HG02840 (cell line): ENCODE results near the gene NAP1L1.

Source experiments
- ATAC-seq: cut with Tn5 transposase; IDR thresholded peaks from one replicate; pipeline ENCODE4 v1.9.1; 2021; ENCODE audit warnings: mild to moderate bottlenecking, moderate library complexity, moderate number of reproducible peaks; ENCODE audit not compliant: unreplicated experiment, low FRiP score

Gene NAP1L1

DNA sequence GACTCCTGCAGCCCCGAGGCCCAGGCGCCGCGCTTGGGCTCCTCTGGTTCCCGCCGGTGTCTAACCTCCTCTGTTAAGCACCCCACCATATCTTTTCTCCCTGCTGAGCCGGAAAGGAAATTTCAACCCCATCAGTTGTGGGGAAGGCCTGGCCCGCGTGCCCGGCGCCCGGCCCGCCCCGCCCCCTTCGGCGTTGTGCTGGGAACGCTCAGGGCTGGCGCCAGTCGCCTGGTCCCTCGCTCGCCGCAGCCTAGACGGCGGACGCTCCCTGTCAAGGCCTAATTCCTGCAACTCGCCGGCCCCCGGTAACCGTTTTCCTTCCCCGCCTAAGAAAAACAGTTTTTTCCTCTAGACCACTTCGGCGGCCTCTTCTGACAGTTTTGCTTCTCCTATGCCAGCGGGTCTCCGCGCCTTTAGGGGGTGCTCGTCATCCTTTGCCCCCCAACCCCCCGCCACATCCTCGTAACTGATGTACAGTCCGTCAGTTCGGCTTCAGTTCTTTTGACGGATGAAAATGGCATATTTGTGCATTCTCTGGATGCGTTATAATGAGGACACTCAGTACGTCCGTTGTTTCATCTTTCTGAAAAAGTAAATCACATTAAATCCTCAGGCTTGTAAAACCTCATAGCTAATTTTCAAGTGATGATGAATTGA lies 506 bp upstream of the NAP1L1 start:
- peak; percentile 60 for ATAC-seq

DNA sequence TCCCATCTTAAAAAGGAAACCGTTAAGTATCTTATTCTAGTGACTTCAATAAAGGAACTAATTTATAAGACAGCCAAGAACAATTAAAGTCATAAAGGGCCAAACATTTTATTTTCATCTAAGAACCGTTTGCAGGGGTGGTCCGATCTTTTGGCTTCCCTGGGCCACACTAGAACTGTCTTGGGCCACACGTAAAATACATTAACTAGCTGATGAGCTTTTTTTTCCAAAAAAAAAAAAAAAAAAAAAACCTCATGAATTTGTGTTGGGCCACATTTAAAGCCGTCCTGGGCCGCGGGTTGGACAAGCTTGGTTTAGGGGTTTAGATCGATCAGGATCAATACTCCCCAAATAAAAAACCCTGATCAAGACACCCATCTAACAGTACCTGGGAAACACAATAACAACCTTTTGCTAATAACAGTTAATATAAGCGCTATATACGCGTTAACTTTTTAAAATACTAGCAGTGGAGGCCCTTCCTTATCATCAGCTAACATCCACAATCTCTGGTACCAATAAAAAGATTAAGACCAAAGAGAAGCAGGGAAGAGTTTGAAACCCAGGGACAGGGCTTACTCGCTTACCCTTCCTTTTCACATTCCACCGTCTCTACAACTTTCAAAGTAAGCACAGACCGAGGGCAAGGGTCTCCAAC lies 1.1 kb downstream of the NAP1L1 start:
- no peak for ATAC-seq

DNA sequence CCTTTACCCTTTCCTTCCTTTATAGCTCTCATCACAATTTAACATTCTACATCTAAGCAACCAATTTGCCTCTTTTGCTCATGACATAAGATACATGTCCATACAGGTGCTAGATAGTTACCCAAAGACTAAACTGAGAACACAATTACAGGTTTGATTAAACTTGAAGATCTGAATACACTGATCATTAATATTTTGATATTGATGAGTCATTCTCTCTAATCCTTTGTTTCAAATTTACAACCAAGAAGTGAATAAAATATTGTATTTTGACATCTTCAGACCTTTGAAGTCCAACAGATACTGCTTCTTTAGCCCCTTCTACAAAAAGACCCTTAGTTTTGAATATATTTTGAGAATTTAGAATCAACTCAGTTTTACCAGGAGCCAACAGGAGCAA lies 2.6 kb downstream of the NAP1L1 start:
- no peak for ATAC-seq

DNA sequence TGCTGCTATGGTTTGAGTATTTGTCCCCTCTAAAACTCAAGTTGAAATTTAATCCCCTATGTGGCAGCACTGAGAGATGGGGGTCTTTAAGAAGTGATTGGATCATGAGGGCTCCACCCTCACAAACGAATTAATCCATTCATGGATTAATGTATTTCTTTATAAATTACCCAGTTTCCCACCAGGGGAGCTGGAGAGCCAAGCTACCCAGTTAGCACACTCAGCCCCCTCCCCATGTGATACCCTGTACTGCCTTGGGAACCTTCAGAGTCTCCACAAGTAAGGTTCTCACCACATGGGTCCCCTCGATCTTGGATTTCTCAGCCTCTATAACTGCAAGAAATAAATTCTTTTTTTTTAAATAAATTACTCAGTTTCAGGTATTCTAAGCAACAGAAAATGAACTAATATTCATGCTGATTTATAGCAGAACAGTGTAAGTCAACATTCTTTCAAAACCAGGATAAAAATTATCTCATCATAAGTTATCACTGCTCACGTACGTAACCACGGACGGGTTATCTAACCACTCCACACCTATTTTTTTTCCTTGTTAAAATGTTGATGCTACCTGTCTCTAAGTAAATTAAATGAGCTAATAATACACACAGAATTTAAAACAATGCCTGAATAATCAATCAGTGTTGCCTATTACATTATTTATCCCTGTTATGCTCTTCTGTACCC lies 3.6 kb downstream of the NAP1L1 start:
- no peak for ATAC-seq

DNA sequence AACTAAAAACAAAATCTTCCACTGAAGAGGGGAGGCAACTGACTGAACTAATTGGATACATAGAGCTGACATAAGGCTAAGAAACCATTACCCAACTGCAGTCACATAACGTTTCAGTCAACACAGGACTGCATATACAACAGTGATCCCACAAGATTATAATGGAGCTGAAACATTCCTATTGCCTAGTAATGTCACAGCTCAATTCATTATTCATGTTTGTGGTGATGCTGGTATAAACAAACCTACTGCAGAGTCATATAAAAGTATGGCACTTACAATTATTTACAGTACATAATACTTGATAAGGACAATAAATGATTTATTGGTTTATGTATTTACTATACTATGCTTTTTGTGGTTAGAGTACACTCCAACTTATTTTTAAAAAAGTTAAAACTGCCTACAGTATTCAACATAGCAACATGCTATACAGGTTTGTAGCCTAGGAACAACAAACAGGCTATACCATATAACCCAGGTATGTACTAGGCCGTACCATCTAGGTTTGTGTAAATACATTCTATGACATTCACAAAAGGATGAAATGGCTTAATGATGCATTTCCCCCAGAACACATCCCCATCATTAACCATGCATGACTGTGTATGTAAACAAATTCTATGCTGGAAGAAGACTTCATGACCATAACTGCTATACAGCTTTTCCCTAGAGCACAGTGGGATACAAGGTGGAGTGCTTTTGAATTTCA lies 4.3 kb downstream of the NAP1L1 start:
- no peak for ATAC-seq

DNA sequence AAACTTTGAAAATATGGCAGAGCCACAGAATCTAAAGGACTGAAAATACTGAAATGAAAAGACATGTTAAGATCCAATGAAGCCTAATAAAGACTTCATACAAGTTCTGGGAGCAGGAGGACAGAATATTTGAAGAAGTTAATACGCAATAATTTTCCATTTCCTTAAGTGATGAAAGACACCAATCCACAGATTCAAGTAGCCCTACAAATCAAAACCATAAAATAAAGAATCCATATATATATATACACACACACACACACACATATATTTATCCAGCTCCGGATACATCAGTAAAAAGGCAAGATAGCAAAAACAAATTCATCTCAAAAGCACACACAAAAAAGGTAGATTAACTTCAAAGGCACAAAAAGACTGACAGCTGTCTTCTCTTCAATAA lies 5.7 kb downstream of the NAP1L1 start:
- ATAC-seq, result no peak

DNA sequence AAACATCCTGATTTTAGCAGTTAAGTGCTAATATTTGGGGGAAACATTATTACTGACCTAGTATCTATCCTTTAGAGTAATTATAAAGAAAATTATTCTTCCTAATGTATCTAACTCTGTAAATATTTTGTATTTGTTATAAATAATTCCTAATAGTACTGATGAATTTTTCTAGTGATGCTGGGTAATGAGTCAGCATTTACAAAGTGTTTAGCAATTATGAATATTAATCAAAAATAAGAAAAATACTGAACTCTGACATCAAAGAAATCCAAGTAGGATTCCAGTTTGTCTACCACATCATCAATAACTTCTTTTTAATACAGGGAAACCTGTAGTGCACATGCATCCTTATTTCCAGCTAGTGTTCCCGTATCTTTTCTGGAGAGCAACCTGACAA lies 9.0 kb downstream of the NAP1L1 start:
- no peak for ATAC-seq

DNA sequence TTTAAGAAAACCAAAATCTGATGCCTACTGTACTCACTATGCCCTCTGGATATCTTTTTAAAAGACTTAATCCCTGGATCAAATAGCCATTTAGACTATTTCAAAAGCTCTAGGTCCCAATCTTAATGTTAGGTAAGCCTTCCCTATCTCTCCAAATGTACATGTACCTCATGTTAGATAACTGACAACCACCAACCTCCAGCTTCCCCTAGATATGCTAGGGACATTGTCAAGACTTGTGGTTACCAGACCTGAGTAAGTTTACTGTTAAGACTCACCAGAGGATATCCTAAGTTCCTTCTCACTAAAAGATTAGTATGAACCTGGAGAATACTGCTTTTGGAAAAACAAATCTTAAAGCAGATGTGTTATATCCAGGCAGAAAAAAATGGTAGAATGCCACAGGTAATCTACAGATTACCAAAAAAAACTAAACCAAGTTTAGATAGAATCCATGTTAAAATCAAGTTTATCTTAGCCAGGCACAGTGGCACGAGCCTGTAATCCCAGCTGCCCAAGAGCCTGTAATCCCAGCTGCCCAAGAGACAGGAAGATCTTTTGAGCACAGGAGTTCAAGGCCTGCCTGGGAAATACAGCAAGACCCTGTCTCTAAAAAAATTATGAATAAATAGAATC lies 9.7 kb downstream of the NAP1L1 start:
- no peak for ATAC-seq

DNA sequence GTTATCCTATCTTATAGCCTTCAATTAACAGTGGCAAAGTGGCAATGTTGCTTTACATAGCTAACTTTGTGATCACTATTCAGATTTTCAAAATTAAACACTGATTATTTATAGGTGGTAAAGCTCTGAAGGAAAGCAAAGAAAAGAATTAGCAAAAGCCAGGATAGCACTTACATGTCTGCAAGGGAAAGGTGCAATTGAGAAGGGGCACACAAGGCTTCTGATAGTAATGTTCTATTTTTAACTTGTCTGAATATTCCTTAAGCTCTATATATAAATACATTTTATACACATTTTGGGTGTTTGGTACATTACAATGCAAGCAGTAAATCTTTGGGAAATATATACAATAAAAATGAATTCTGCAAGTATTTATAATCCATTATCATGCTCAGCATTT lies 10.9 kb downstream of the NAP1L1 start:
- ATAC-seq, result no peak

DNA sequence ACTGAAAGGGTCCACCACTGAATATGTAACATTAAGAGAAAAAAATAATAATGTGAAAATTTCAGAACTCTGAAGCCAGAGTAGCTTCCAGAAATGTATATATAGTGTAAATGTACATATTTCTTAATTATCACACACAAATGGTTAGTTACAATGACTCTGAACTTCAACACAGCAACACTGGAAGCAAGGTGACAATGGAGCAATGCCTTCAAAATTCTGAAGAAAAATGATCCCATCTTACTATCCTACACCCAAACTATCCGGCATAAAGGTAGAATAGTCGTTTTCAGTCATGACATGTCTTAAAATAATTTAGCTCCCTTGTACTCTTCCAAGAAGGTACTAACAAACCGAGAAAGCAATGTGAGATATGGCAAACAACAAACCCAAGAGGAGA lies 11.9 kb downstream of the NAP1L1 start:
- ATAC-seq, result no peak

DNA sequence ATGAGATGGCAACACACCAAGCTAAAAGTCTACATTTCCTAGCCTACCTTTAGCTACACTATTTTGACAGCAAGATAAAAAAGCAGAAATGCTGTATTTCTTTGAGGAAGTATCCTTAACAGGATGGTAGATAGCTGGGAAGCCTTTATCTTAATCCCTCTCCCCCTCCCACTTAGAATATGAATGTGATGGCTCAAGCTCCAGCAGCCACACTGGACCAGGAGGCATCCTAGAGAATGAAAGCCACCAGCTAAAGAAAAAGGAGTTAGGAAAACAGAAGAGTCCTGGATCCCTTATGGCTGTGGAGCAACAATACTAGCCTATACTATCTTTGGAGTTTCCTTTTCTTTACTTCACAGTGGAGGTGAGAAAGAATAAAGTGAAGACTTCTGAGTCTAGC lies 15.1 kb downstream of the NAP1L1 start:
- ATAC-seq, result no peak

DNA sequence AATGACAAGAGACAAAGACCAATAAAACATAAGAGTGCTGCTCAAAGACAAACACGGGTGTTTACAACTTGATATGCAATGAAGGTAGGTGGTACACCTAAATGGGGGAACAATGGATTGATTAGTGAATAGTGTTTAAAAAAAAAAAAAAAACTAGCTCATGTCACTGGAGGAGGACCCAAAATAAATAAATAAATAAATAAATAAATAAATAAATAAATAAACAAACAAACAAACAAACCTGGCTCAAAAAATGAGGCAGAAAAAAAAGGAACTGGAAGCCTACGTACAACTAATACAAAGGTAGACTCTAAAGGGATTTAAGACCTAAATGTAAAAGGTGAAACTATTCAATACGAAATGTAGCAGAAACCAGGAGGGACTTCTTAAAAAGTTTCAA lies 18.6 kb downstream of the NAP1L1 start:
- ATAC-seq, result no peak

DNA sequence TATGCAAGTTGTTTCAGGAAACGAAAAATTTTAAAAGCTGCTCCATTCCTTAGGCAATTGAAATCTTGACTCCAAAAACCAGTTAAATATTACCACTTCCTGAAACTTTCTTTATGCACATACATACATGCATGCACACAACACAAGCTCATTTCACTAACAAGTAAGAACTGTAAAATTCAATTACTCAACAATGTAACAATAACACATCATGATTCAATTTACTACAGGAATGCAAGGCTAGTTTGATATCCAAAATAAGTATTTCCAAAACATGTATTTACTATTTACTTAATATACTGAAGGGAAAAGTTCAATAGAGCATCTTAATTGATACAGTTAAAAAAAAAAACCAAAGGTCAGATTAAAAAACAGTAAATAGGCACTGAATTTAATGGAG lies 19.6 kb downstream of the NAP1L1 start:
- ATAC-seq, result no peak

DNA sequence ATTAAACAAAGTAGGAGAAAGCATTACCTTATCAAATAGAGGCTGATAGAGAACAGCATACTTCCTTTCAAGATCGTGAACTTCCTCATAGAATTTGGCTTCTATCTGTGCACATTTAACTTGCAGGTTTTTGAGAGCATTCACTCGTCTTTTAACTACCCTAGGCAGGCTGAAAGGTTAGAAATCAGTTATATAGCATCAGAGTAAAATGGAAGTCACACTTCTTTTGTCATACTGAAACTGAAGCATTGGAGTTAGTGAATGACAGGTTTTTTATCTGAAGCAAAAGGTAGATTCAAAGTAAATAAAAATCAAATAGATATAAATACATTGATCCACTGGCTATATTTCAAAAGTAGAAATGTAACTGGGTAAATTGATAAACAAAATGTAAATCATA lies 24.4 kb downstream of the NAP1L1 start:
- no peak for ATAC-seq

DNA sequence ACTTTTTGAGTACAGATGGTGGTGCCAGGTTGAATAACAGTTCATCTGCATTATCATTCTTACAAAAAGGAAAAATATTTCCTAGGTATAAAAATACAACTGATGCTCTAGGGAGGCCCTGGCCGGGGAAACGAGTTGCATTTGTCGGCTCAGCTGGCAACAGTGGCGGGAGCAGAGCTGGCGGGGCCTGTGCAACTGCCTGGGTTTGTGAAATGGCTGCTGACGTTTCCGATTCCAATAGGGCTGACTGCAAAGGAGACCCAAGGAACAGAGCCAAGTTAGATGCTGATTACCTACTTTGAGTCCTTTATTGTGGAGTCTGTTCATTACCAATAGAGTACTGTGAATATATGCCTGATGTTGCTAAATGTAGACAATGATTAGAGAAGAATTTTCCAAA lies 27.2 kb downstream of the NAP1L1 start:
- no peak for ATAC-seq

DNA sequence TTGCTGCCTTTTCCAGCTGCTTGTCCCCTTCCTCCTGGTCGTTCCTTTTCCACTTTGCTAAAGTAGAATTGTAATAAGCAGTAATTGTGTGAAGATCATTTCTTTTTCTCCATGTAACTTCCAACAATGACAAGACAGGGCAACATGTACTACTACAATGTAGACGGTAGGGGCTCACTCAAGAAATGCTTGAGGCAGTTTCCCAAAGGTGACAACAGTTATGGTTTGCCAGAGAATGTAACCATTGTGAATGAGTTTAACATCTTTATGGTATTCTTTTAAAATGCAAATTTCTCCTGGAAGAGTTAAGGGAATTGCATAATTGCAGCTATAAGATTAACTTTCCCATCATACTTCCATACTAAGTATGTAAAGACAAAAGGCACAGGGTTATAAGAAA lies 29.1 kb downstream of the NAP1L1 start:
- no peak for ATAC-seq

DNA sequence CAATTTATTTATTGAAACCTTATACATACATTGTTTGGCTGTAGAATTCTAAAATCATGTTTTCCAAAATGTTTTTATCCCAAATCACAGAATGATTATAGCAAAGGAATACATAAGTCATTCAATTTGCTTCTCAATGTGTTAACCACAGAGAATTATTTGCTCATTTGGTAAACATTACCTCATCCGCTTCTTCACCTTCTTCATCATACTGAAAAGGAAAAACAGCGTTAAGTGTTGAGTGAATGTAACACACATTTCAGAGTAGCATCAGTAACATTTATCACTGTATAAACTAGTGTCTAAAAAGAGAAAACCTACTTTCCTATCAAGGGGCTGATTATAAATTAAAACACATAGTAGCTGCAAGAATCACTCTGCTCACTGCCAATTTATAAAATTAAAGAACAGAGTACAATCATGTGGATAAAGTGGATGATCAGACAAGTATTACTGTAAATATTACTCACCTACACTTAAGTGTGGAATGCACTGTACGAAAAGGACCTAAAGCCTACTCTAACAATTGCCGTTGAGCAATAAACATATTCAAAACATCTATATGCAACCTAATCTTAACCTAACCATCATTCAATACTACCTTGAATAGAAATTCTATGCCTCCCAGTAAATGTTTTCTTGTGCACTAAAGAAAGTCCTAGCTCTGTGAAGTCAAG lies 34.8 kb downstream of the NAP1L1 start:
- ATAC-seq, result no peak

DNA sequence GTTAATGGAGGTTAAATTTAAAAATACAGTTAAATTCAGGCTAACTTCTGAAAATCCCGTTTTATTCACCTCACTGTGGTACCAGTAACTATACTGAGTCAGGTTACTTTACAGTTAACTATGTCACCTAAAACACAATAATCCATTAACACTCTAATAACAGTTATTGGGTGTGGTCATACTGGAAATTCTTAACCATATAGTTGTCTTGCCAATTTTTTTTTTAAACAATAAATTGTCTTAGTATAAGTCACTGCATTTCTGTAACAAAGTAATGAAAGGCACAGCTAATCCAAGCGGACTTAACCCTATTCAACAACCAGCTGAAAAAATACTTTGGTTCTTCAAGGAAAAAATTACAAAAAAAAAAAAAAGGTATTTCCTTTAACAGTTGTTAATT lies 36.7 kb downstream of the NAP1L1 start:
- no peak for ATAC-seq

DNA sequence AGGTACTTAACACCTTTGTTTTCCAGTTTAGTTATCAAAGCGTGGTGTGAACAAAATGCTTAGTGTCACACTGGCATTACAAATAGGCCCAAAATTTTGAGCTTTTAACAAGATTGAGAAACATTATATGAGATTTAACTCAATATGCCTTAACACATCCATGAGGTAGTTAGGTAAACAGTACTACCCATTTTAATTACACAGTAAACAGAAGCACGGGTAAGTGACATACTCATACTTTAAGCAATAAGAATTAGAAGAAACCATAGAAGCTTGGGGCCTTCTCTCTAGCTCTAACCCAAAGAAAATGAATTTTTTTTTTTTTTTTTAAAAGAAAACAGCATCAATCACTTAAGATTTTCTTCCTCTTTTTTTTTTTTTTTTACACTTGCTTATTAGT lies 37.4 kb downstream of the NAP1L1 start:
- no peak for ATAC-seq

DNA sequence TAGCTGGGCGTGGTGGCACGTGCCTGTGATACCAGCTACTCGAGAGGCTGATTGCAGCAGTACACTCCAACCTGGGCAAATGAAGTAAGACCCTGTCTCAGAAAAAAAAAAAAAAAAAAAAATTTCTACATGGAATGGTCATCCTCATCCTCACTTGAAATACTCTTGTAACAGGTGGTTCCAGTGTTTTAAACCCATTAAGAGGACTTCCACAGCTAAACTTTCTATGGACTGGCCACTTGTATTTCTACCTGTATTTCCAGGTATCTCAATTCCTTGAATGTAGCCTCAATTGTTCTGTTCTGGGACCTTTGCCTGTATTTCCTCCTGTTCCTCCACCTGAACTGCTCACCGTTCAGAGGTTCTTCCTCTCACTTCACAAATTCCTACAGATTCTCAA lies 41.1 kb downstream of the NAP1L1 start:
- no peak for ATAC-seq
